Right cardiac atrium (tissue), 5 donors: ENCODE results near the gene CEBPE. TPM values are rescaled to one million over a fixed set of nuclear protein-coding genes. Genes with fewer than 3 reads are reported as not detected.

Source experiments
- ATAC-seq, 2 donors: fragments of 200-7000 bp; cut with Tn5 transposase; one replicate each; pipeline versions ENCODE4 v1.8.0 to v1.9.1; 2020; ENCODE audit warnings: moderate library complexity in 2 of 2, mild to moderate bottlenecking in 1 of 2
- DNase-seq, 3 donors: peaks; one replicate each; pipeline ENCODE4 v3.0.0-alpha.2; 2020
- H3K27ac ChIP-seq: one replicate; pipeline ENCODE4 v1.5.1; 2013; ENCODE audit warnings: mild to moderate bottlenecking, low read length, control low read depth, moderate library complexity
- H3K27me3 ChIP-seq: one replicate; pipeline ENCODE4 v1.6.1; 2013; ENCODE audit not compliant: control insufficient read depth, insufficient read depth
- H3K4me1 ChIP-seq: one replicate; pipeline ENCODE4 v1.6.1; 2013; ENCODE audit warnings: low read length; ENCODE audit not compliant: control insufficient read depth, insufficient read depth
- H3K4me3 ChIP-seq: one replicate; pipeline ENCODE4 v1.5.1; 2013; ENCODE audit warnings: low read length, control low read depth
- H3K9me3 ChIP-seq: one replicate; pipeline ENCODE4 v1.6.1; 2013; ENCODE audit warnings: low read length; ENCODE audit not compliant: control insufficient read depth
- WGBS: extraction: QIAGEN DNeasy Blood & Tissue Kit; methylation state at CpG from one replicate; pipeline ENCODE4 v1.1.7; 2013; 5-methylcytosine and 5-hydroxymethylcytosine counted together
- intact Hi-C, 4 donors: fragments of 100-400 bp; cut with DNase I; formaldehyde crosslinking; loops; one replicate each; pipeline versions ENCODE4 v1.11.0 to v1.14.0; 2022 to 2023
- polyA plus RNA-seq: library from polyadenylated mRNA; stranded (reverse); fragments of 200-250 nt; gene quantifications from one replicate; pipeline ENCODE4 v1.2.3, GENCODE V29; 2013
- total RNA-seq, 4 donors: library from RNA; stranded (reverse); fragmentation: NEBNext Ultra II Directional; extraction: Animal tissue kit (Norgen Biotek cat#: 25700); gene quantifications; one replicate each; pipeline ENCODE4 v1.2.1, GENCODE V29; 2021
- donor health status: healthy with polysubstance abuse.
- donor health status: DM: no; HTN: yes; CAD: no.
- donor health status: DM: no; HTN: no; CAD: no.
- donor health status: DM: no; HTN: yes; CAD: no; lungs with severe emphysema.
- donor health status: DM: yes; HTN: yes; CAD: no.

The CEBPE gene
- total and polyA plus RNA-seq, 5 donors, result not detected

- Histone ChIP-seq H3K27ac (peak overlapping the region; percentile 73), H3K4me3 (no peak overlapping the region), H3K4me1 (peaks cover 11% of the 10 kb centered on the region), H3K9me3 (no peaks in the 10 kb centered on the region), H3K27me3 (no peaks in the 10 kb centered on the region)
- peak in 1 of 2 donors; percentile 5 for ATAC-seq
- DNase-seq, result no peak
- intact Hi-C loops, result no loop called here
- 89% methylated on average over 4 of the region's 4 CpGs for WGBS
Observed at GRCh38 chr14:23142826-23143225, 23.8 kb upstream of the CEBPE start.

GRCh38 chr14:23141706-23142444 is 22.8 kb upstream of the CEBPE start:
- H3K27me3 ChIP-seq, result no peaks in the 10 kb centered on the region
- H3K27ac ChIP-seq, result peak overlapping the region; percentile 54
- ATAC-seq, result peak; percentile 82 to 86
- H3K4me3 ChIP-seq, result no peak overlapping the region
- intact Hi-C loops, result no loop called here
- 51% methylated on average over 7 of the region's 7 CpGs for WGBS
- H3K9me3 ChIP-seq, result no peaks in the 10 kb centered on the region
- H3K4me1 ChIP-seq, result peaks cover 11% of the 10 kb centered on the region
- peak; percentile 72 to 89 (median 86) for DNase-seq

- ATAC-seq, result no peak
- no peak for DNase-seq
- H3K27me3 ChIP-seq, result no peaks in the 10 kb centered on the region
- H3K4me3 ChIP-seq, result no peak overlapping the region
- WGBS, result 79% methylated on average over 6 of the region's 6 CpGs
- intact Hi-C loops, result no loop called here
- H3K27ac ChIP-seq, result no peak overlapping the region
- no peaks in the 10 kb centered on the region for H3K9me3 ChIP-seq
- H3K4me1 ChIP-seq, result peaks cover 3% of the 10 kb centered on the region
Observed at GRCh38 chr14:23140371-23140770, 21.3 kb upstream of the CEBPE start.

GRCh38 chr14:23139874-23140273 is 20.8 kb upstream of the CEBPE start:
- Histone ChIP-seq H3K27ac (no peak overlapping the region), H3K27me3 (no peaks in the 10 kb centered on the region), H3K4me3 (no peak overlapping the region), H3K4me1 (peaks cover 3% of the 10 kb centered on the region), H3K9me3 (no peaks in the 10 kb centered on the region)
- ATAC-seq, result no peak
- 95% methylated on average over 2 of the region's 2 CpGs for WGBS
- DNase-seq, result no peak
- intact Hi-C loops, result no loop called here

- 68% methylated on average over 6 of the region's 6 CpGs for WGBS
- Histone ChIP-seq H3K4me1 (peaks cover 3% of the 10 kb centered on the region), H3K4me3 (no peak overlapping the region), H3K27me3 (no peaks in the 10 kb centered on the region), H3K27ac (no peak overlapping the region), H3K9me3 (no peaks in the 10 kb centered on the region)
- DNase-seq (no peak), ATAC-seq (no peak)
- intact Hi-C loops, result no loop called here
Observed at GRCh38 chr14:23137813-23138535, 18.9 kb upstream of the CEBPE start.

GRCh38 chr14:23137192-23137812 is 18.2 kb upstream of the CEBPE start:
- no peaks in the 10 kb centered on the region for H3K27me3 ChIP-seq
- intact Hi-C loops, result no loop called here
- no peaks in the 10 kb centered on the region for H3K4me1 ChIP-seq
- H3K9me3 ChIP-seq, result no peaks in the 10 kb centered on the region
- no peak overlapping the region for H3K27ac ChIP-seq
- peak in 1 of 2 donors; percentile 8 for ATAC-seq
- no peak overlapping the region for H3K4me3 ChIP-seq
- no peak for DNase-seq
- 82% methylated on average over 11 of the region's 11 CpGs for whole genome bisulfite sequencing

- Histone ChIP-seq H3K27ac (peak overlapping the region; percentile 5), H3K4me1 (no peaks in the 10 kb centered on the region), H3K9me3 (no peaks in the 10 kb centered on the region), H3K4me3 (no peak overlapping the region), H3K27me3 (no peaks in the 10 kb centered on the region)
- WGBS, result 75% methylated on average over 16 of the region's 16 CpGs
- intact Hi-C loops, result no loop called here
- peak; percentile 27 for ATAC-seq
- no peak for DNase-seq
Observed at GRCh38 chr14:23136566-23137133, 17.6 kb upstream of the CEBPE start.

- Histone ChIP-seq H3K4me3 (no peak overlapping the region), H3K27ac (no peak overlapping the region), H3K4me1 (no peaks in the 10 kb centered on the region), H3K9me3 (no peaks in the 10 kb centered on the region), H3K27me3 (no peaks in the 10 kb centered on the region)
- ATAC-seq, result no peak
- WGBS, result 80% methylated on average over 8 of the region's 8 CpGs
- intact Hi-C loops, result no loop called here
- DNase-seq, result no peak
Observed at GRCh38 chr14:23132970-23133369, 13.9 kb upstream of the CEBPE start.

GRCh38 chr14:23131482-23131881 is 12.4 kb upstream of the CEBPE start:
- ATAC-seq (no peak), DNase-seq (no peak)
- Histone ChIP-seq H3K27ac (no peak overlapping the region), H3K4me3 (no peak overlapping the region), H3K9me3 (no peaks in the 10 kb centered on the region), H3K4me1 (no peaks in the 10 kb centered on the region), H3K27me3 (no peaks in the 10 kb centered on the region)
- intact Hi-C loops, result no loop called here
- 75% methylated on average over 5 of the region's 5 CpGs for WGBS

- no peaks in the 10 kb centered on the region for H3K4me1 ChIP-seq
- no peak overlapping the region for H3K27ac ChIP-seq
- no peaks in the 10 kb centered on the region for H3K9me3 ChIP-seq
- ATAC-seq (peak; percentile 40 to 60), DNase-seq (peak; percentile 47 to 74 (median 72))
- intact Hi-C loops, result no loop called here
- H3K27me3 ChIP-seq, result no peaks in the 10 kb centered on the region
- 38% methylated on average over 3 of the region's 3 CpGs for WGBS
- no peak overlapping the region for H3K4me3 ChIP-seq
Observed at GRCh38 chr14:23130871-23131270, 11.8 kb upstream of the CEBPE start.
